Glomerular visceral epithelial cell (primary cell): ENCODE results near the gene UBTD2.

ENCODE experiments used
- DNase-seq: peaks from one replicate; pipeline ENCODE4 v3.0.0-alpha.2; 2016; ENCODE audit errors: extremely low spot score

Gene UBTD2

GRCh38 chr5:172171118-172171517, 112.4 kb downstream of the UBTD2 start:
- DNase-seq = no peak

DNA sequence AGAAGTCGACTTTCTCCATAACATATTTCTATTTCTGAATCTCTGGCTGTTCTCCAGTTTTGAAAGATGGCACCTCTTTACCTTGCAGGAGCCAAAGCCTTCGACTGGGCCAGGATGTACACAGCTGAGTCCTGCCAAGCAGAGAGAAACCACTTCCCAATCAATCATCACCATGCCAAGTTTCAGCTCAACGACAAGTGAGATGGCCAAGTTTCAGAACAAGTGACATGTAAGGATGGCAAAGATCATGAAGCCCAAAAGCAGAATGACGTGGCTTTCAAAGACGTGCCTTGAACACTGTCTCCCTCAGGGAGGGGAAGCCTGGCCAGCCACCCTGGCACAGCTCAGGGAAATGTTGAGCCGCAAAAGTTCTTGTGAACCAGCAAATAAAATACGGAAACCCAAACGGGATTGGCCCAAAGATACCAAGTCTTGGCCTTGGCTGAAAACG, 113.3 kb downstream of the UBTD2 start:
- no peak for DNase-seq

- no peak for DNase-seq
Observed at GRCh38 chr5:172169216-172169615, 114.3 kb downstream of the UBTD2 start.

DNA sequence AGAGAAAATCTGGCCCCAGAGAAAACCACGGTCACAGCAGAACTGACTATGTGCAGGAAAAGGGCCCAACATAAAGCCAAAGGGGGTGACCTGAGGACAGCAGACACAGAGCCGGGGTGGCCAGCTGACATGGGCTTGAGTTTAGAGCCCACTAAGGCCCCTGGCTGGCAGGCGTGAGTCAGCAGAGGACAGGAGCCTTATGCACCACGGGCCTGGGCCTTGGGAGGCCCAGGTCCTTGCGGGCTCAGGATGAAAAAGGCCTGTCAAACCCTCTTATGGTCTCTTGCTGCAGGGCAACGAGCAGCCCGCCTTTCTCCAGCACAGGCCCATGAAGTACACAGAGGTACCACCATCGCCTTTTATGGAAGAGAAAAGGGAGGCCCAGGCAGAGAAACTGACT, 115.3 kb downstream of the UBTD2 start:
- DNase-seq = no peak

GRCh38 chr5:172167895-172168294, 115.7 kb downstream of the UBTD2 start:
- no peak for DNase-seq

- DNase-seq = no peak
Observed at GRCh38 chr5:172166030-172166826, 117.3 kb downstream of the UBTD2 start.

- no peak for DNase-seq
Observed at GRCh38 chr5:172165465-172165864, 118.1 kb downstream of the UBTD2 start.

DNA sequence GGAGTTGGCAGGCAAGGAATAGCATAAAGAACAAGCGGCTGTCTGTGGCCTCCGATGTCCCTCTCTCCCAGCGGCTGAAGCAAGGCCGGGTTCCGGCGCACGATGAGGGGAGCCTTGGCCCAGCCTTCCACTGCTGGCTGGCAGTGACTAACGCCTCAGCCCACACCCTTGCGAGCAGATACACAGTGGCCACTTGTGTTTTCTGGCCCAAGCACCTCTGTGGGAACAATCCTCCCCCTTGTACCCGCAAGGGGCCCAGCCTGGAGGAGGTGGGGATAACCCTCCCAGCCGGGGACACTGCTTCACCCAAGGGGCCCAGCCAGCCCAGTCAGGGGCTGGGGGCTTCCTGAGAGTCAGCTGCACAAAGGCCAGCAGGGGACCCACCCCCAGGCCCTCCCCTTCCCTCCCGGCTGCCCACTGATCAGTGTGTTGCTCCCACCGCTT, 118.8 kb downstream of the UBTD2 start:
- DNase-seq = no peak

DNA sequence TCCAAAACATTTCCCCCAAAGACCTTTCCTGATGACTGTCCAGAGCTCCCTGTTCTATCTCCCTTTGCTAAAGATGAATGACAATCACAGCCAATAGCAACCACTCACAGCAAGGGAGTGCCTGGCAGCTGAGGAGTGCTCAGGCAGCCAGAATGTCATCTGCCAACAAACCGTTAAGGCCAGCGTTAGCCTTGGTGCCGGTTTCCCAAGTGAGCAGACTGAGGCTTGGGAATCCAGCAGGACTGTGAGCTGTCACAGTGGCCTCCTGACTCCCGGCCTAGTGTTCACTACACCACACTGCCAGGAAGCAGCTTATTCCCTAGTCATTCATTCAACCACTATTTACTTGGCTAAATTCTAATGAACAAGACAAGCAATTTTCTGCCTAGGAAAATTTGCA, 120.2 kb downstream of the UBTD2 start:
- DNase-seq = no peak

- no peak for DNase-seq
Observed at GRCh38 chr5:172162987-172163343, 120.6 kb downstream of the UBTD2 start.

DNA sequence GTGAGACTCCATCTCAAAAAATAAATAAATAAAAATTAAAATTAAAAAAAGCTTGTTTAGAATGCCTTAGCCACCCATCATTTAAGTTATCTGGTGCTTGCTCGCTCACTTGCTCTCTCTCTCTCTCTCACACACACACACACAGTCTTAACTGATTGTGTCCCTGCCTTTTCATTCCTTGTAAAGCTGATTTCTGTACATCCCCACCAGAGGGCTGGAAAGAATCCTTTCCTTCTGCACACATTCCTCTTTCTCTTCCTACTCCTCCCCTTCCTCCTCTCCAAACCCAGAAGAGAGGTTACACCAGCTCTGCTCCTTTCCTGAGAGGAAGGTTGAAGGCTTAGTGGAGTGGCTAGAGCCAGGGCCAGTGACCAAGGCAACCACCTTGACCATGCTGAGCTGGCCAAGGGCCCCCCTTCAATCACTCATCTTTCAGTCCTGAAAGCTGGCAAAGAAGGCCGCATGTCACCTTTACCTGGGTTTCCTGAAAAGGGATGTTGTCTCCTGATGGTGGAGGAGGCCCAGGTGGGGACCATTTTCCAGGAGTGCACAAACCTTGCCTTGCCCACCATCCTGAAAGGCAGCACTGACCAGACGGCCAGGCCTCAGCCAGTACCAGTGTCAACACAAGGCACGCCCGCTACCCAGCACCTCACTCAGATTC, 121.1 kb downstream of the UBTD2 start:
- no peak for DNase-seq

DNA sequence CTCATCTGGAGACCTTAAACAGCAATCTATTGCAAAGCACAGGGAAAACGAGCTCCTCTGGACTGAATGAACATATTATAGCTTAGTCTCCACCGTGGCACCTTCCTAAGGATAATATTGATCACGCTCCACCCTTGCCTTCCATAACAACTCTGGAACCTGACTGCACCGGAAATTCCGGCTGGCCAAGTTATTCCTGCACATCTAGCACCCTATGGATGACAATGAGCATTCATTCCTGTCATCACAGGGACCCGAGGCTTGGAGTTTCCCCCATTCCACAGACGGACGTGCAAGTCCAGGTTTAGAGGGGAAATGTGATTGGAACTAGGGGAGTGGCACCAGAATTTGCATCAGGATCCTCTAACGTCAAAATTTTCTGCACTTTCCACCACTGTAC, 123.1 kb downstream of the UBTD2 start:
- no peak for DNase-seq
